GM23248 (cell line): Measurements from ENCODE around the gene PRIMPOL.
"Not testable (repeated sequence)": the region's sequence is repeated elsewhere in the genome, so short reads cannot be mapped to it uniquely, and the experiment has no call there.

ENCODE experiments used
- EZH2 ChIP-seq: fragments of 200-600 bp; sonication (generic); IDR thresholded peaks from 2 replicates; pipeline ENCODE4 v1.6.1; 2018; ENCODE audit warnings: antibody characterized with exemption, mild to moderate bottlenecking; ENCODE audit not compliant: insufficient read depth, poor library complexity, severe bottlenecking
- EZH2phosphoT487 ChIP-seq: fragments of 200-600 bp; sonication (generic); IDR thresholded peaks from 2 replicates; pipeline ENCODE4 v1.6.1; 2018; ENCODE audit warnings: antibody characterized with exemption, moderate library complexity, mild to moderate bottlenecking, low read depth; ENCODE audit not compliant: insufficient read depth

- TF ChIP-seq EZH2, EZH2phosphoT487: not testable (repeated sequence)
These were observed 3.1 kb downstream of the PRIMPOL start for GRCh38 chr4:184652681-184653080.
